HCT116 (cell line): Measurements from ENCODE around the gene BRAT1.

ENCODE experiments used
- CTCF ChIP-seq, 3 experiments: fragments of 200-600 bp in 1 of 3; sonication (generic) in 1 of 3; IDR thresholded peaks in 2 of 3; conservative IDR thresholded peaks in 1 of 3; 2 replicates each; pipeline ENCODE4 v1.5.1; 2012 to 2017; ENCODE audit warnings: low read depth in 2 of 3, low read length in 2 of 3, antibody characterized with exemption in 1 of 3, borderline replicate concordance in 1 of 3, control low read depth in 1 of 3, mild to moderate bottlenecking in 1 of 3, mixed read lengths in 1 of 3, mixed run types in 1 of 3, moderate library complexity in 1 of 3; ENCODE audit not compliant: insufficient read depth in 1 of 3
- EZH2phosphoT487 ChIP-seq: fragments of 200-600 bp; IDR thresholded peaks from 2 replicates; pipeline ENCODE4 v1.6.1; 2018; ENCODE audit warnings: antibody characterized with exemption, borderline replicate concordance

GRCh38 chr7:2545746-2546425 lies 9.4 kb downstream of the BRAT1 start:
- TF ChIP-seq CTCF (IDR thresholded peaks at IDR 0.05 in 2 of 3, conservative IDR thresholded peaks at IDR 0.05 in 1 of 3; ENCODE audit: borderline replicate concordance in 1 of 3, insufficient read depth in 1 of 3, low read depth in 2 of 3, low read length in 2 of 3) (no peak), EZH2phosphoT487 (no peak)
